GM19468 (cell line): ENCODE data around the gene GLE1.
"Not testable (repeated sequence)": the region's sequence is repeated elsewhere in the genome, so short reads cannot be mapped to it uniquely, and the experiment has no call there.

ENCODE experiments used
- ATAC-seq: cut with Tn5 transposase; IDR thresholded peaks from one replicate; pipeline ENCODE4 v1.9.1; 2021; ENCODE audit warnings: mild to moderate bottlenecking, moderate library complexity, moderate number of reproducible peaks; ENCODE audit not compliant: unreplicated experiment; ENCODE audit errors: extremely low read depth

GLE1 gene

DNA sequence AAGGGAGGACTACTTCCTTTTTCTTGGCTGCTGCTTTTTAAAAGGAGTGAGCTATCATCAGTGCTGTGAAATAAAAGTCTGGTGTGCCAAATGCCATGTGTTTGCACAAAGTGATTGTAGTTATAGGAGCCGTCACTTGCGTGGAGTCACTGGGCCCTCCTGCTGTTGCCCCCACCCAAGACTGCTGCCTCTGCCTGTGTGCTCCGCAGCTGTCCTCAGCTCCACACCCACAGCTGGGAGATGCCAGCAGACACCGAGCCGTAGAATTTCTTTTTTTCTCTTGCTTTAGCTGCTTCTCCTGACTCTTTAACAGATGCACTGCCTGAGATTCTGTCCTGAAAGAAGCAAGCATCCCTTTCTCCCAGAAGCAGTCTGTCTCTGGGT lies 9.8 kb upstream of the GLE1 start:
- no peak for ATAC-seq

DNA sequence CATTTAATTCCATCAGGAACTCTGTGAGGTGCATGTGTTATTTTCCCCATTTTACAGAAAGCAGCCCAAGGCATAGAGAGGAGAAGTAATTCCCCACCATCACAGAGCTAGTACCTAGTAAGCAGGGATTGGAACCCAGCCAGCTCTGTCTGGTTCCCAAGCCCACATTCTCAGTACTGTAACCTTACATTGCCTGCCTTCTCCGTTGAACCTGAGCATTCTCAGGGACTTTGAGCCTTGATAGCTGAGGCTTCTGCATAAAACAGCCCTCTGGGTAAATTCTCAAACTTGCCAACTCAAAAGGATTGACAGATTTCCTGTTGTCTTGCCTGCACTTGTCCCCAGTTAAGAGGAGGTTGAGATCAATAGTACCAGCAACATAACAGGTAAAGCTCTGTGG lies 9.2 kb upstream of the GLE1 start:
- ATAC-seq: no peak

DNA sequence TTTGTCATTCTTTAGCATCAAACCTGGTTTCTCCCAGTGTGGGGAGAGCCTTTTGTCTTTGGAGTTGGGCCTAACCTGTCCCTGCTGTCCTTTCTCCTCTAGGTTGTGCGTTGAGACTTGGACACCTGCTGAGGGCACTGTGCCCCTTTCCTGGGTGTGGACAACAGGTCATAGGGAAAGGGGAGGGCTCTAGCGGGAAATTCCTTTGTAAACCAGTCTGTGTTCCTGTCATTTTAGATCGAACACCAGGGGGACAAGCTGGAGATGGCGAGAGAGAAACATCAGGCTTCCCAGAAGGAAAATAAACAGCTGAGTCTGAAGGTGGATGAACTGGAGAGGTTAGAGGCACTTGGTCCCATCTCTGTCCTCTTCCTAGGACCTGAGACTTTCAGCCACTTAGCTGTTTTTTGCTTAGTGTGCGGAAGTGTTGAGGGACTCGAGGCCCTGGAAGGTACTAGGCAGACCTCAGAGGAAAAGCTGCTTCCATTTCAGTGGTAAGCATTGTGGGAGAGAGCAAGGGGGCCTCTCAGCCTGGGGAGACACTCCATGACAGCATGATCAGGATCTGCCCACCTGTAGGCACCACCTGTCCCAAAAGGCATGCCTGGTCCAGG lies 8.6 kb upstream of the GLE1 start:
- no peak for ATAC-seq

DNA sequence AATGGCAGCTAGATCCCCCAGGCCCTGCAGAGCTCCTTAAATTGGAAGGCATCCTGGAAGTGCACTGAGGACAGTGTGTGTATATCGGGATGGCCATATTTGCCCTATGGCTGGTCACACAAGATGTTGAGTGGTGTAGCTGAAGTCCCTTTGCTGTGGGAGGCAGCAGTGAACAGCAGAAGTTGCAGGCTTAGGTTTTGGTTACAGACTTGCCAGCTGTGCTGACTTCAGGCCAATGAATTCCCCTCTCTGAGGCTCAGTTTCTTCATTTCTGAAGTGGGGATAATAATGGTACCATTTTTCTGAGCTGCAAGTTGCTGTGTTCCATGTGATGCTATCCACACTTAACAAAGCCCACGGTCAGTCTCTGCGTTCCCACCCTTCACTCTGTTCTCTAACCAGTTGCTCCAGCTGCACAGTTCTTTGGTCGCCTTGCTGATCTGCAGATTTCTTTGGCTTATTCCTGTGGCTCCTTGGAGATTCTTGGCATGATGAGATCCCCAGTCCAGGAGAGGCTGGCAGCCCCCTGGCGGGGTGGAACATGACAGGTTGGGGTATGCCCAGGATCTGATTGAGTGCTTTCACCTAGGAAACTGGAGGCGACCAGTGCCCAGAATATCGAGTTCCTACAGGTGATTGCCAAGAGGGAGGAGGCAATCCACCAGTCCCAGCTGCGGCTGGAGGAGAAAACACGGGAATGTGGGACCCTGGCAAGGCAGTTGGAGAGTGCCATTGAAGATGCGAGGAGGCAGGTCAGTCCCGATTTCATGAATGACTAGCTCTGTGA lies 6.5 kb upstream of the GLE1 start:
- ATAC-seq: no peak

DNA sequence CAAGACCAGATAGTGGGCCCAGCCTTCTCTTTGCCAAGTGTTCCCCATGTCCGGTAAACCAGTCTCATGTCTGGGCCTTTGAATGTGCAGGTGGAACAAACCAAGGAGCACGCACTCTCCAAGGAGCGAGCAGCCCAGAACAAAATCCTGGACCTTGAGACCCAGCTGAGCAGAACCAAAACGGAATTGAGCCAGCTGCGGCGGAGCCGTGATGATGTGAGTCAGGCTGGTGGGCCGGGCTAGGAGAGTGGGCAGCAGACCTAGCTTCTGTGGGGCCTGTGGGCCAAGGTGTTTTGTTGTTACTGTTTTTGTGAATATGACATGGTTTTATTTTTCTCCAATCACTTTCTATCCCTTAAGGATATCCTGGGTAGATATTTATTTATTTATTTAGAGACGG lies 5.6 kb upstream of the GLE1 start:
- no peak for ATAC-seq

DNA sequence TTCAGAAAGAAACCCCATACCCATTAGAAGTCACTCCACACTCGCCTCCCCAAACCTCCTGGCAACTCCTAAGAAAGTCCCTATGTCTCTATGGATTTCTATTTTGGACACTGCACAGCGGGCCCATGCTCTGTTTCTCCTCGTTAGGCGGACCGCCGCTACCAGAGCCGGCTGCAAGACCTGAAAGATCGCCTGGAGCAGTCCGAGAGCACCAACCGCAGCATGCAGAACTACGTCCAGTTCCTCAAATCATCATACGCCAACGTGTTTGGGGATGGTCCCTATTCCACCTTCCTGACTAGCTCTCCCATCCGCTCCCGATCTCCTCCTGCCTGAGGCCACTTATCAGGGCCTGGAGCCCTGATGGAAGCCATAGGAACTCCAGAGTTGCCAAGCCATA lies 4.6 kb upstream of the GLE1 start:
- no peak for ATAC-seq

DNA sequence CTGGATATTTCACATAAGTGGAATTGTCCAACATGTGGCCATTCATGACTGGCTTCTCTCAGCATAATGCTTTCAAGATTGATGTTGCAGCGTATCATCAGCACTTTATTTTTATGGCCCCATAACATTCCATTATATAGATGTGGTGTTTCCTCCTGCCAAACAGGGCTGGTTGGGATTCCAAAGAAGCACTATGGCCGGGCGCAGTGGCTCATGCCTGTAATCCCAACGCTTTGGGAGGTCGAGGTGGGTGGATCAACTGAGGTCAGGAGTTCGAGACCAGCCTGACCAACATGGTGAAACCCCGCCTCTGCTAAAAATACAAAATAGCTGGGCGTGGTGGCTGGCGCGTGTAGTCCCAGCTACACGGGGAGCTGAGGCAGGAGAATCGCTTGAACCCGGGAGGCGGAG lies 1.1 kb upstream of the GLE1 start:
- ATAC-seq: not testable (repeated sequence)

DNA sequence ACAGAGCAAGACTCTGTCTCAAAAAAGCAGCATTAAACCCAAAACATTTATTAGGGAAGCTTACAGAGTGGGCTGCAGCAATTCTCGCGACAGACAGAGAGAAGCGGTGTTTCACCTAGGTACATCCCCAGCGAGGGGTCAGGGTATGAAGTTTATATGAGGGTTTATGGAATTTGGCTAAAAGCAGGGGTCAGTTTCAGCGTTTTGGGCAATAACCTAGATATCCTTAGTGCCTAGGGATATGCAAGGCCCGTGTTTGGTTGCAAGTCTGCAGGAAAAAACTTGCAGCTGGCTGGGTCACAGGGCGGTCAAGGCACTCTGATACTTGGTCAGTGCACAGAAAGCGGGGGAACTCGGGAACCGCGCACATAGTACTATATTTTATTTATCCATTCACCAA lies 649 bp upstream of the GLE1 start:
- ATAC-seq: no peak

DNA sequence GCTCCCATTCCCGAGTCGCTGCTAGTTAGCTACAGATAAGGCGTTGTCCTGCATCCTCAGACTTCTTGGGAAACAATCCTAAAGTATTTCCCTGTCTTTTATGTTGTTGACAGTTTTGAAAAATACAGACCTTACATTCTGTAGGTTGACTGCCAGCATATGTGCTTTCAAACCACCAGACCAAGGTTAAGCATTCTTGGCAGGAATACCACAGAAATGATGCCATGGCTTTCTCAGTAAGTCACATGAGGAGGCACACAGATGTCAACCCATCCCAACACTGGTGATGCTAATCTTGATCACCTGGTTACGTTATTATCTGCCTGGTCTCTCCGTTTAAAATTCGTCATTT lies 871 bp downstream of the GLE1 start:
- ATAC-seq: no peak

DNA sequence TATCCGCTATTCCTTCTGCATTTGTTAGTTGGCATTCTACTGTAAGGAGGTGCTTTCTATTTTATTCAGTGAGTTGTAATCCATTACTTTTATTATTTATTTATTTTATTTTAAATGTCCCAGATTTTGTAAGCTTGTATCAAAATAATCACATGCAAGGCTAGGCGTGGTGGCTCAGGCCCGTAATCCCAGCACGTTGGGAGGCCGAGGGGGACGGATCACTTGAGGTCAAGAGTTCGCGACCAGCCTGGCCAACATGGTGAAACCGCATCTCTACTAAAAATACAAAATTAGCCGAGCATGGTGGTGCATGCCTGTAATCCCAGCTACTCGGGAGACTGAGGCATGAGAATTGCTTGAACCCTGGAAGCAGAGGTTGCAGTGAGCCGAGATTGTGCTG lies 1.4 kb downstream of the GLE1 start:
- not testable (repeated sequence) for ATAC-seq

DNA sequence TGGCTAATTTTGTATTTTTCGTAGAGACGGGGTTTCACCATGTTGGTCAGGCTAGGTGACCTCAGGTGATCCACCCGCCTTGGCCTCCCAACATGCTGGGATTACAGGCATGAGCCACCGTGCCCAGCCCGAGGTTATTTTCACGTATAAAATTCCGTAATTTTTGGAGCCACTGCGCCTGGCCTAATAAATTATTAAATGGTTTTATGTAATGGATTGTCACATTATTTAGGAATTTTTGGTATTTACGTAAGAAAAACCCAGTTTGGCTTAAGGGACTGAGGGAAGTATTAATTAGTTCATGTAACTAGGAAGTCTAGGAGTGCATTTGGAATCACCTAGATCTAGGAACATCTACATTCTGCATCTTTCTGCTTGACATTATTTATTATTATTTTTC lies 8.3 kb downstream of the GLE1 start:
- no peak for ATAC-seq

DNA sequence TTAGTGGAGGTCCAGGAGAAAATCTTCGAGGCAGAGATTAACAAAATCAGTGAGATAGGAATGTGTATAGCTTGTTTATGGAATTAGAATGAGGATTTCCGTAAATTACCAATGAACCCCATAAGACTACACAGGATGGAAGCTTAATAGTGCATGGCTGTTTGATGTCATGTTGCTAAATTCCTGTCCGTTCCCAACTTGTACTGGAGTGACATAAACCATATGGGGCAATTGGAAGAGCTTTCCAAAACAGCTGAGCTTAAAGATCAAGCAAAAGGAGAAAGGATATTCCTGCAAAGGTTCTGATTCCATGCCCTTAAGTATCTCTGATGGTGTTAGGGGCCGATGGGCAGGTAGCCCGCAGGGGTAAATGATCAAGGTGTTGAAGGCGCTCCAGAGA lies 17.4 kb downstream of the GLE1 start:
- ATAC-seq: no peak

DNA sequence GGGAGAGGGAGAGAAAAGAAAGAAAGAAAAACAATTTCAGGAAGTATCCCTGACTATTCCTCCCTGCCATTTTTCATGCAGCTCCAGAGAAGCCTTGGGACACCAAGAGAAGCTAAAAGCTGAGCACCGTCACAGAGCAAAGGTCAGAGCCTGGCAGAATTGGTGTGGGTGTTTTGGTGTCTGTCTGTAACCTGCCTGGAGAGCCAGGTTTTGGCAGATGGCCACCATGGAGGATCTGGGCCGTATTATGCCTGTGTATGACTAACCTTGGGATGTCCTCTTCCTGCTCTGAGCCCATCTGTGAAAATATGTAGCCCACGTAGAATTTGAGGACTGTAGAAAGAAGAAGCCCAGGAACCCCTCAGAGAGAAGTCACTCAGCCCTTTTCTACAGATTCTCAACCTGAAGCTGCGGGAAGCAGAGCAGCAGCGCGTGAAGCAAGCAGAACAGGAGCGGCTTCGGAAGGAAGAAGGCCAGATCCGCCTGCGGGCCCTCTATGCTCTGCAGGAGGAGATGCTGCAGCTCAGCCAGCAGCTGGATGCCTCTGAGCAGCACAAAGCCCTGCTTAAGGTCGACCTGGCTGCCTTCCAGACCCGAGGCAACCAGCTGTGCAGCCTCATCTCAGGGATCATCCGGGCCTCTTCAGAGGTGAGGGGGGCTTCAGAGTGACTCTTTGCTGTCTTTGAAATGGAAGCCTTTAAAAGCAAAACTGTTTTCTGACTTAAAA lies 18.8 kb downstream of the GLE1 start:
- no peak for ATAC-seq

DNA sequence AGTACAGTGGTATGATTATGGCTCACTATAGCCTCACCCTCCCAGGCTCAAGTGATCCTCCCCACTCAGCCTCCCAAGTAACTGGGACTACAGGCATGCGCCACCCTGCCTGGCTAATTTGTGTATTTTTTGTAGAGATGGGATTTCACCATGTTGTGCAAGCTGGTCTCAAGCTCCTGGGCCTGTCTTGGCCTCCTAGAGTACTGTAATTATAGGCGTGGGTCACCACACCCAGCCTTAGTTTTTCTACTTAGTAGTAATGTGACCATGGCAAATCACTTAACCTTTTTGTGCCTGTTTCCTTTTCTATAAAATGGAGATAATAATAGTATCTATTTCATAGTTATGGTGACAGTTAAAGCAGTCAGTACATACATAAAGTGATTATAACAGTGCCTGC lies 22.2 kb downstream of the GLE1 start:
- no peak for ATAC-seq

DNA sequence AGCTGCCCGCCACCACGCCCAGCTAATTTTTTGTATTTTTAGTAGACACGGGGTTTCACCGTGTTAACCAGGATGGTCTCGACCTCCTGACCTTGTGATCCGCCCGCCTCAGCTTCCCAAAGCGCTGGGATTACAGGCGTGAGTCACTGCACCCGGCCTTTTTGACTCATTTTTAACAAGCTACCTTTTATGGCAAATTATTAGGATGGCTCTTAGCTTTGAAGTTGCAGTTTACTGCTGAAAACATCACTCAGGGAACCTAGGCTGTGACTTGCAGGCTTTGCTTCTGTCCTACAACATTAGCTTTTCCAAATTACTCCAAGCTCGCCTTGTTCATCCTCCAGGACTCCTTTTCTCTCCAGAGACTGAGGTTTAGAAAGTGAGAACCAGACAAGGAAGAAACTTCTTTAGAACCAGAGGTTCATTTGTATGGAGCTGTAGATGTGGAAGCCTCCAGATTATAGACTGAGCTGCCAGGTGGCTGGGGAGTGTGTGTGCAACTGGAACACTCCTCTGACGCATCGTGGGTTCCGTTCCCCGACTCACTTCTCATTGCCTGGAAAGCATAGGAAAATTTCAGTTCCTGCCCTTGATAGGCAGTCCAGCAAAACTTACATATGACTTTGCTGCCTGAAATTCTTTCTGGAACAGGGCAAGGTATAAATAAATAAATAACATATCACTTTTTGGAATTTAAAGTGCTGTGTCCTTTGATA lies 24.1 kb downstream of the GLE1 start:
- no peak for ATAC-seq

DNA sequence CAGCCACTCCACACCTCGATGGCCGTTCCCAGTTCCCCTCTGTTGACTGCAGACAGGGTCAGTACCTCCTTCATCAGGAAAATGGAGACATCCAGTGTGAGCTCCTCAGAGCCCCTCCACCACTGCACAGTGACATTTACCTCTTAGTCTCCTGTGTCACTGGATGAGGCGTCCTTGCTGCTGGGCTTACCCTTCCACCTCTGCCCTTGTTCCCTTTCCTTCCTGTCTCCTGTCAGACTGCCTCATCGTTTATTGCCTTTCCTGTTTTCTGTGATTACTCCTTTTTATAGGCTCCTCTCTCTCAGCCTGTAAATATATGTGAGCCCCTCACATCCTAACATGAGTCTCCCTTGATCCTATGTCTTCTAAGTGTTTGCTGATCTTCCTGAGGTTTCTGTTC lies 24.7 kb downstream of the GLE1 start:
- no peak for ATAC-seq

DNA sequence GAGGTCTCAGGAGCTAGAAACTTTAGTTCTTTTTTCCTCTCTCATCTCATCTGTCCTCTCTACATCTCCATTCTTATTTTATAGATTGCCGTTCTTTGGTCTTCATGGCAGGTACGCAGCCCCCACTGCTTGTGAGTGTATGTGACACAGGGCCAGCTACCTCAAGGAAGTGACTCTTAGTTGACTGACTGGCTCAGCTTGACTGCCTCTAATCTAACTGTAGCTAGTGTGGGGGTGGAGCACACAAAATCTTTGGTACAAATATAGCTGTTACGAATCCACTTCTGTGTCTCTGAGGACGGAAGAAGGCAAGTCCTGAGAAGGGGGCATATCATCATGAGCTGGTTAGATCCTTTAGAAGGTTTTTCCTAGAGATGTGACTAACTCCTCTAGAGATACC lies 28.1 kb downstream of the GLE1 start:
- no peak for ATAC-seq

DNA sequence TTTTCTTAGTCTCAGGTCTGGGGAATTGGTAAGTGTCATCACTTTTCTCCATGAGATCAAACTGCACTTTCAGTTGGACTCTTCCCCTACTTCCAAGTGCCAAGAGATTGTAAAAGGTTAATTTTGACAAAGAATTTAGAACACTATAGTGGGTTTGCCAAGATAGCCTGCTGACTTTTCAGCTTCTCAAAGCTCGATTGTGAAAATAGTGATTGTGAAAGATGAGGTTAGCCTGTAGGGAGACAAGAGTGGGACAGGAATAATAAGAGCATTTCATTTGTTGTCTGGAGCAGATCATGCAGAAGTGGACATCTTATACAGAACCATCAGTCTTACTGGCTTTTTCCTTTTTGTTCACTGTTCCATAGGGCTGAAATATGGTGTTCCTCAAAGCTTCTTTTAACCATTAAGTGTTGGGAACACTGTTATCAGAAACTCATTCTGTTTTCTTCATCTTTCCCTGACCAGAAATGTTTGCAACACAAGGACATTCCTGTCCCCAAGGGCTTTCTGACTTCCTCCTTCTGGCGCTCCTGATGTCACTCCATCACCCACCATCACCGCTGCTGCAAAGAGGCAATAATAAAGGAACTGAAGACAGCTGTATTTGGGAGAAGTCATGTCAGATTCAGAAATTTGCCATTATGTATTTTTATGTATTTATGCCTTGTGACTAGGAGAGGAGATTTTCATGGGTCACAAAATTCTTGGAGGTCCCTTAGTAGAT lies 36.3 kb downstream of the GLE1 start:
- no peak for ATAC-seq

DNA sequence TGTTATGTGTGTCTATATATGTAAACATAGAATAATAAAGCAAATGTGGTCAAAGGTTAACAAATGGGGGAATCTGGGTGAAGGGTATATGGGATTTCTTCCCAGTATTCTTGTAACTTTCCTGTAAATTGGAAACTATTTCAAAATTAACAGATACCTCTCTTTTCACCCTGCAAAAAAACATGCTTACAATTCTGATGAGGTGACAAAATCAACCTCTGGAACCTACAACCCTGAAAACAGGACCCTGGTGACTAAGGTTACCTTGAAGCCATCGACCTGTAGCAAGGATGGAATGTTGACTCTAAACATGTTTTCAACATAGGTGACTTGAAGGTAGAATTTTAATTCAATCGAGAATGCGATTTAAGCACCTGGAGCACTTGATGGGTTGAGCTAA lies 42.0 kb downstream of the GLE1 start:
- ATAC-seq: no peak

DNA sequence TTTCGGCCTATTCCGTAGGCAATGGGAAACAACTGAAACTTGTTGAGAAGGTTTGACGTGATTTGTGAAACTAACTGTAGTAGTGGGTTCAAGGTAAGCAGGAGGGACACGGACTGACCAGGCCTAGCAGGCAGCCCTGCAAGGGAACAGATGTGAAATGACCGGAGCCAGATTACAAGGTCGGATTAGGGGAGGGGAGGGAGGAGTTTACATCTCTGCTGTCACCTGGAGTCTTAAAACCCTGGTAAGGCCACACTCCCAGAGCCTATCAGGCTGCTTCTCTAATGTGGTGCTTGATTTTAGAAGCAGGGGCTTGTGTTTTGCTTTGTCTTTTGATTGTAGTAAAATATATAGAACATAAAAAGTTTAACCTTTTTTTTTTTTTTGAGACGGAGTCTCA lies 44.4 kb downstream of the GLE1 start:
- no peak for ATAC-seq
